H1 (cell line): ENCODE results near the gene MYMX. TPM values are rescaled to one million over a fixed set of nuclear protein-coding genes. Genes with fewer than 3 reads are reported as not detected.

Experiments
- CBX8 ChIP-seq: fragments of 300-800, 300-1000 bp; sonication (generic); IDR thresholded peaks from 2 replicates; pipeline ENCODE4 v1.7.1; 2016; ENCODE audit warnings: low read depth, low read length, borderline replicate concordance
- CHD2 ChIP-seq: IDR thresholded peaks from 2 replicates; pipeline ENCODE4 v1.6.1; 2012; ENCODE audit warnings: low read length, improper control_type of control experiment
- EP300 ChIP-seq, 2 experiments: IDR thresholded peaks; 1 replicate in 1 of 2; 2 replicates in 1 of 2; pipeline ENCODE4 v1.6.1; 2011 to 2012; ENCODE audit warnings: low read depth in 2 of 2, low read length in 2 of 2, mild to moderate bottlenecking in 2 of 2, borderline replicate concordance in 1 of 2, inconsistent platforms in 1 of 2, moderate library complexity in 1 of 2
- FOSL1 ChIP-seq: IDR thresholded peaks from 2 replicates; pipeline ENCODE4 v1.6.1; 2011; ENCODE audit warnings: mild to moderate bottlenecking, low read depth, low read length, moderate library complexity; ENCODE audit not compliant: insufficient read depth
- HDAC2 ChIP-seq, 2 experiments: fragments of 300-600 bp in 1 of 2; sonication (generic) in 1 of 2; IDR thresholded peaks; 2 replicates each; pipeline ENCODE4 v1.6.1; 2011 to 2012; ENCODE audit warnings: low read depth in 2 of 2, low read length in 2 of 2, mild to moderate bottlenecking in 2 of 2, moderate library complexity in 2 of 2, borderline replicate concordance in 1 of 2, inconsistent platforms in 1 of 2
- JUN ChIP-seq: IDR thresholded peaks from 2 replicates; pipeline ENCODE4 v1.6.1; 2011; ENCODE audit warnings: low read depth, mild to moderate bottlenecking, improper control_type of control experiment, low read length
- RNF2 ChIP-seq: fragments of 200-900, 300-1000 bp; sonication (generic); IDR thresholded peaks from 2 replicates; pipeline ENCODE4 v1.7.1; 2016; ENCODE audit warnings: borderline replicate concordance, low read depth, mild to moderate bottlenecking, antibody characterized with exemption, low read length; ENCODE audit not compliant: poor library complexity, severe bottlenecking; ENCODE audit errors: missing control alignments
- SP2 ChIP-seq: IDR thresholded peaks from 2 replicates; pipeline ENCODE4 v1.6.1; 2012; ENCODE audit warnings: mild to moderate bottlenecking, low read length, inconsistent platforms
- TAF1 ChIP-seq: IDR thresholded peaks from 2 replicates; pipeline ENCODE4 v1.6.1; 2011; ENCODE audit warnings: mild to moderate bottlenecking, low read depth, low read length
- TCF12 ChIP-seq: IDR thresholded peaks from 2 replicates; pipeline ENCODE4 v1.6.1; 2011; ENCODE audit warnings: low read depth, mild to moderate bottlenecking, low read length
- YY1 ChIP-seq: IDR thresholded peaks from 2 replicates; pipeline ENCODE4 v1.6.1; 2011; ENCODE audit warnings: low read depth, mild to moderate bottlenecking, low read length
- polyA plus RNA-seq, 7 experiments: library from polyadenylated mRNA; depleted of rRNA in 3 of 7; stranded (reverse) in 5 of 7; unstranded in 2 of 7; fragments of >200 nt in 5 of 7; fragments of 200-250 nt in 2 of 7; gene quantifications; 1 replicate in 5 of 7; 2 replicates in 1 of 7; 4 replicates in 1 of 7; pipeline versions ENCODE4 v1.2.1 to v1.2.3, GENCODE V29; 2011 to 2013; ENCODE audit warnings: missing spikeins in 2 of 7, mixed read lengths in 2 of 7
- total RNA-seq: library from RNA; stranded (reverse); fragmentation: NEBNext Ultra II Directional; extraction: Animal tissue kit (Norgen Biotek cat#: 25700); gene quantifications from 2 replicates; pipeline ENCODE4 v1.2.1, GENCODE V29; 2021
- TF ChIP-seq, protein P1 (sequence below): IDR thresholded peaks from 2 replicates; pipeline ENCODE4 v1.6.1; 2011; ENCODE audit warnings: low read depth, mild to moderate bottlenecking, low read length; ENCODE audit not compliant: insufficient read depth
- TF ChIP-seq, protein P2 (sequence below): IDR thresholded peaks from 2 replicates; pipeline ENCODE4 v1.6.1; 2012; ENCODE audit warnings: inconsistent platforms

MYMX gene
- total and polyA plus RNA-seq, 2 of the 8 experiments (the other 6 are each of a cell fraction or from before 2014, with no cell fraction given) = 4.7 to 6.9 TPM

DNA sequence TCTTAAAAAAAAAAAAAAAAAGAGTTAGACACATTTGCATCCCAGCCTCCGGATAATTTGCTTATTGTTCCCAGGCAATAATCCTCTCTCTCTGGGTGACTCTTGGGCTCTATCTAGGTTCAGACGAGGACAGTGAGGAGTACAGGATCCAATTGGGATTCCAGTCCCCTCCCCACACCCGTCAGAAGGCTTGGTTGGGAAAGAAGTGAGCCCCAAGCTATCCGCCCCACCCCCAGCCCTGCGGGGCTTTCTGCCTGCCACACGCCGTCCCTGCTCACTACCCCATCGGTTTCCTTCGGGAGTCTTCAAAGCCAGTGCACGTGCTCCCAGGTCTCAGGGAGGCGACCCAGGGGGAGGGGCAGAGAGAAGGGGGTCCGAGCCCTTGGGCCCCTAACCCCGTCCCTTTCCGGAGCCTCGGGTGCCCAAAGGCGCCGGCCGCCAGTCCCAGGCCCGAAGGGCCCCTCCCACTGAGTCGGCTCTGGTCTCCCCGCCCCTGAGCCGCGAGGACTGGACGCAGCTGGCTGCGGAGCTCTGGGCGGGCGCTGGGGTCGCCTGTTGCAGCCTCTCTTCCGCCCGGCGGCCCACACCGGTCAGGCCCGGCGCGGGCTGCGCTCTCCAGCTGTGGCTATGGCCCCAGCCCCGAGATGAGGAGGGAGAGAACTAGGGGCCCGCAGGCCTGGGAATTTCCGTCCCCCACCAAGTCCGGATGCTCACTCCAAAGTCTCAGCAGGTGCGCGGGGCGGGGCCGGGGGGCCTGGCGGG is 2.5 kb downstream of the MYMX start (continued):
- TF ChIP-seq HDAC2 (IDR thresholded peaks at IDR 0.05; ENCODE audit: borderline replicate concordance in 1 of 2, low read depth in 2 of 2, low read length in 2 of 2) = no peak; a peak in 1 of 4 replicates
- TF ChIP-seq, protein P1, sequence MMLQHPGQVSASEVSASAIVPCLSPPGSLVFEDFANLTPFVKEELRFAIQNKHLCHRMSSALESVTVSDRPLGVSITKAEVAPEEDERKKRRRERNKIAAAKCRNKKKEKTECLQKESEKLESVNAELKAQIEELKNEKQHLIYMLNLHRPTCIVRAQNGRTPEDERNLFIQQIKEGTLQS = no peak
- peak; percentile 57; the same call in 1 of the 2 replicates for TF ChIP-seq YY1
- no peak for TF ChIP-seq CBX8
- TF ChIP-seq TAF1 = peak; percentile 72
- TF ChIP-seq JUN = peak; percentile 63; the same call in 1 of the 2 replicates
- TF ChIP-seq TCF12 = 0 out of 2 replicates have a peak, but pooled peaks have one; percentile 72
- TF ChIP-seq, protein P2, sequence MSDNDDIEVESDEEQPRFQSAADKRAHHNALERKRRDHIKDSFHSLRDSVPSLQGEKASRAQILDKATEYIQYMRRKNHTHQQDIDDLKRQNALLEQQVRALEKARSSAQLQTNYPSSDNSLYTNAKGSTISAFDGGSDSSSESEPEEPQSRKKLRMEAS = peak; percentile 92
- peak; percentile 51; the same call in 1 of the 2 replicates for TF ChIP-seq CHD2
- TF ChIP-seq SP2 = no peak
- no peak for TF ChIP-seq RNF2
- no peak for TF ChIP-seq FOSL1
- TF ChIP-seq EP300 (IDR thresholded peaks at IDR 0.05; ENCODE audit: borderline replicate concordance in 1 of 2, low read depth in 2 of 2, low read length in 2 of 2) = peak in 1 of 2 experiments; percentile 82; a peak in 1 of 3 replicates
- TF ChIP-seq, all 59 proteins: peak for 20
